ENCODE measurements around the gene BICD1.
A peak's percentile ranks its signal among the peaks of the same experiment; 100 is the strongest.
"Not testable (repeated sequence)": the region's sequence is repeated elsewhere in the genome, so short reads cannot be mapped to it uniquely, and the experiment has no call there.

Gene BICD1

GRCh38 chr12:32196250-32197198 lies 89.9 kb downstream of the BICD1 start:
- DNase-seq: no peak

- no peak for DNase-seq
Measured at GRCh38 chr12:32197421-32197820, 90.8 kb downstream of the BICD1 start.

- no peak for DNase-seq
Measured at GRCh38 chr12:32198555-32198954, 91.9 kb downstream of the BICD1 start.

- DNase-seq: no peak
Measured at GRCh38 chr12:32201096-32201495, 94.4 kb downstream of the BICD1 start.

- peak; percentile 94 for DNase-seq
Measured at GRCh38 chr12:32201976-32202375, 95.3 kb downstream of the BICD1 start.

- no peak for DNase-seq
Measured at GRCh38 chr12:32205731-32206130, 99.1 kb downstream of the BICD1 start.

GRCh38 chr12:32208355-32208754 lies 101.7 kb downstream of the BICD1 start:
- DNase-seq: no peak

- peak; percentile 78 for DNase-seq
Measured at GRCh38 chr12:32211066-32211899, 104.6 kb downstream of the BICD1 start.

- peak; percentile 31 for DNase-seq
Measured at GRCh38 chr12:32211900-32212156, 105.2 kb downstream of the BICD1 start.

GRCh38 chr12:32214723-32215122 lies 108.1 kb downstream of the BICD1 start:
- DNase-seq: no peak

- peak; percentile 94 for DNase-seq
Measured at GRCh38 chr12:32217354-32218310, 111.0 kb downstream of the BICD1 start.

GRCh38 chr12:32223941-32224340 lies 117.3 kb downstream of the BICD1 start:
- DNase-seq: no peak

GRCh38 chr12:32226768-32227167 lies 120.1 kb downstream of the BICD1 start:
- no peak for DNase-seq

GRCh38 chr12:32229971-32230612 lies 123.4 kb downstream of the BICD1 start:
- no peak for DNase-seq

- DNase-seq: peak; percentile 99
Measured at GRCh38 chr12:32230613-32230993, 124.0 kb downstream of the BICD1 start.

GRCh38 chr12:32231361-32231760 lies 124.7 kb downstream of the BICD1 start:
- not testable (repeated sequence) for DNase-seq

GRCh38 chr12:32233568-32233967 lies 126.9 kb downstream of the BICD1 start:
- no peak for DNase-seq

- DNase-seq: no peak
Measured at GRCh38 chr12:32235251-32235650, 128.6 kb downstream of the BICD1 start.

GRCh38 chr12:32240162-32240561 lies 133.5 kb downstream of the BICD1 start:
- no peak for DNase-seq

- DNase-seq: no peak
Measured at GRCh38 chr12:32240831-32241230, 134.2 kb downstream of the BICD1 start.

GRCh38 chr12:32242641-32243040 lies 136.0 kb downstream of the BICD1 start:
- DNase-seq: no peak

GRCh38 chr12:32248441-32249140 lies 141.9 kb downstream of the BICD1 start:
- DNase-seq: no peak

Data from NCI-H1694 (cell line).